ENCODE measurements around the gene PKM.

The PKM gene

GRCh38 chr15:72166716-72167417, 64.1 kb downstream of the PKM start:
- Histone ChIP-seq H3K36me3 (ENCODE audit: control insufficient read depth, insufficient read depth, low read length) (no peaks in the 10 kb centered on the region), H2BK5ac (ENCODE audit: low read length) (no peak overlapping the region), H3K4me2 (ENCODE audit: low read length) (no peak overlapping the region), H3K56ac (ENCODE audit: low read length) (no peak overlapping the region), H3K79me1 (ENCODE audit: low read length) (no peaks in the 10 kb centered on the region), H3K79me2 (ENCODE audit: control insufficient read depth, insufficient read depth, low read length) (no peaks in the 10 kb centered on the region), H3K23ac (ENCODE audit: low read length) (no peak overlapping the region), H4K5ac (ENCODE audit: low read length) (no peak overlapping the region), H2AK5ac (ENCODE audit: low read length) (no peak overlapping the region), H3K9ac (ENCODE audit: low read length) (no peak overlapping the region), H3K4me1 (ENCODE audit: control insufficient read depth, low read depth, low read length) (peaks cover 6% of the 10 kb centered on the region), H3K4me3 (ENCODE audit: low read length) (no peak overlapping the region), H3K27ac (ENCODE audit: low read depth, low read length) (no peak overlapping the region), H3K4ac (ENCODE audit: low read depth, low read length) (no peak overlapping the region), H3K18ac (ENCODE audit: low read length) (no peak overlapping the region), H2BK120ac (ENCODE audit: low read depth, low read length) (no peak overlapping the region), H2BK15ac (replicated peaks; ENCODE audit: low read depth) (no peak overlapping the region), H4K8ac (ENCODE audit: low read depth, low read length) (no peak overlapping the region), H3K27me3 (ENCODE audit: insufficient read depth, low read length, poor library complexity) (no peaks in the 10 kb centered on the region)
- DNase-seq = no peak
- no CpG with 5 or more reads among the region's 5 CpGs for WGBS (ENCODE audit: extremely low coverage, insufficient coverage, low lambda C conversion rate)

GRCh38 chr15:72163719-72164118, 67.3 kb downstream of the PKM start:
- H3K23ac ChIP-seq (ENCODE audit: low read length) = no peak overlapping the region
- H3K79me2 ChIP-seq (ENCODE audit: control insufficient read depth, insufficient read depth, low read length) = no peaks in the 10 kb centered on the region
- no peaks in the 10 kb centered on the region for H3K27me3 ChIP-seq (ENCODE audit: insufficient read depth, low read length, poor library complexity)
- H3K27ac ChIP-seq (ENCODE audit: low read depth, low read length) = no peak overlapping the region
- no peak for DNase-seq
- H2BK5ac ChIP-seq (ENCODE audit: low read length) = no peak overlapping the region
- no peak overlapping the region for H2BK120ac ChIP-seq (ENCODE audit: low read depth, low read length)
- no CpG with 5 or more reads among the region's 4 CpGs for WGBS (ENCODE audit: extremely low coverage, insufficient coverage, low lambda C conversion rate)
- H3K4me1 ChIP-seq (ENCODE audit: control insufficient read depth, low read depth, low read length) = peaks cover 6% of the 10 kb centered on the region
- no peak overlapping the region for H3K4ac ChIP-seq (ENCODE audit: low read depth, low read length)
- H3K4me2 ChIP-seq (ENCODE audit: low read length) = no peak overlapping the region
- no peak overlapping the region for H3K9ac ChIP-seq (ENCODE audit: low read length)
- H3K4me3 ChIP-seq (ENCODE audit: low read length) = no peak overlapping the region
- H3K56ac ChIP-seq (ENCODE audit: low read length) = no peak overlapping the region
- H3K36me3 ChIP-seq (ENCODE audit: control insufficient read depth, insufficient read depth, low read length) = no peaks in the 10 kb centered on the region
- no peaks in the 10 kb centered on the region for H3K79me1 ChIP-seq (ENCODE audit: low read length)
- no peak overlapping the region for H4K5ac ChIP-seq (ENCODE audit: low read length)
- no peak overlapping the region for H4K8ac ChIP-seq (ENCODE audit: low read depth, low read length)
- no peak overlapping the region for H2AK5ac ChIP-seq (ENCODE audit: low read length)
- H2BK15ac ChIP-seq (replicated peaks; ENCODE audit: low read depth) = no peak overlapping the region
- H3K18ac ChIP-seq (ENCODE audit: low read length) = no peak overlapping the region

GRCh38 chr15:72162569-72162968, 68.4 kb downstream of the PKM start:
- no peak overlapping the region for H3K9ac ChIP-seq (ENCODE audit: low read length)
- H3K79me2 ChIP-seq (ENCODE audit: control insufficient read depth, insufficient read depth, low read length) = no peaks in the 10 kb centered on the region
- no peak overlapping the region for H3K18ac ChIP-seq (ENCODE audit: low read length)
- no peak overlapping the region for H3K4ac ChIP-seq (ENCODE audit: low read depth, low read length)
- no CpG with 5 or more reads among the region's 5 CpGs for WGBS (ENCODE audit: extremely low coverage, insufficient coverage, low lambda C conversion rate)
- no peak overlapping the region for H3K27ac ChIP-seq (ENCODE audit: low read depth, low read length)
- H3K56ac ChIP-seq (ENCODE audit: low read length) = no peak overlapping the region
- no peak overlapping the region for H2BK15ac ChIP-seq (replicated peaks; ENCODE audit: low read depth)
- DNase-seq = no peak
- no peak overlapping the region for H3K23ac ChIP-seq (ENCODE audit: low read length)
- no peaks in the 10 kb centered on the region for H3K27me3 ChIP-seq (ENCODE audit: insufficient read depth, low read length, poor library complexity)
- H2BK5ac ChIP-seq (ENCODE audit: low read length) = no peak overlapping the region
- H2BK120ac ChIP-seq (ENCODE audit: low read depth, low read length) = no peak overlapping the region
- no peak overlapping the region for H4K5ac ChIP-seq (ENCODE audit: low read length)
- no peak overlapping the region for H3K4me3 ChIP-seq (ENCODE audit: low read length)
- no peaks in the 10 kb centered on the region for H3K4me1 ChIP-seq (ENCODE audit: control insufficient read depth, low read depth, low read length)
- H2AK5ac ChIP-seq (ENCODE audit: low read length) = no peak overlapping the region
- H3K36me3 ChIP-seq (ENCODE audit: control insufficient read depth, insufficient read depth, low read length) = no peaks in the 10 kb centered on the region
- no peak overlapping the region for H3K4me2 ChIP-seq (ENCODE audit: low read length)
- H3K79me1 ChIP-seq (ENCODE audit: low read length) = no peaks in the 10 kb centered on the region
- no peak overlapping the region for H4K8ac ChIP-seq (ENCODE audit: low read depth, low read length)

- Histone ChIP-seq H3K4me2 (ENCODE audit: low read length) (no peak overlapping the region), H3K4me3 (ENCODE audit: low read length) (no peak overlapping the region), H2BK15ac (replicated peaks; ENCODE audit: low read depth) (no peak overlapping the region), H3K9ac (ENCODE audit: low read length) (no peak overlapping the region), H2AK5ac (ENCODE audit: low read length) (no peak overlapping the region), H4K8ac (ENCODE audit: low read depth, low read length) (no peak overlapping the region), H3K27ac (ENCODE audit: low read depth, low read length) (no peak overlapping the region), H3K79me2 (ENCODE audit: control insufficient read depth, insufficient read depth, low read length) (no peaks in the 10 kb centered on the region), H3K27me3 (ENCODE audit: insufficient read depth, low read length, poor library complexity) (no peaks in the 10 kb centered on the region), H3K23ac (ENCODE audit: low read length) (no peak overlapping the region), H3K79me1 (ENCODE audit: low read length) (no peaks in the 10 kb centered on the region), H3K56ac (ENCODE audit: low read length) (no peak overlapping the region), H3K4me1 (ENCODE audit: control insufficient read depth, low read depth, low read length) (no peaks in the 10 kb centered on the region), H3K18ac (ENCODE audit: low read length) (no peak overlapping the region), H3K36me3 (ENCODE audit: control insufficient read depth, insufficient read depth, low read length) (no peaks in the 10 kb centered on the region), H4K5ac (ENCODE audit: low read length) (no peak overlapping the region), H2BK5ac (ENCODE audit: low read length) (no peak overlapping the region), H3K4ac (ENCODE audit: low read depth, low read length) (no peak overlapping the region), H2BK120ac (ENCODE audit: low read depth, low read length) (no peak overlapping the region)
- no CpG with 5 or more reads among the region's 7 CpGs for WGBS (ENCODE audit: extremely low coverage, insufficient coverage, low lambda C conversion rate)
- DNase-seq = no peak
Measured at GRCh38 chr15:72161361-72162132, 69.4 kb downstream of the PKM start.

GRCh38 chr15:72160696-72161245, 70.2 kb downstream of the PKM start:
- no peak overlapping the region for H4K8ac ChIP-seq (ENCODE audit: low read depth, low read length)
- H3K9ac ChIP-seq (ENCODE audit: low read length) = no peak overlapping the region
- no peak overlapping the region for H3K4me3 ChIP-seq (ENCODE audit: low read length)
- no peak overlapping the region for H3K27ac ChIP-seq (ENCODE audit: low read depth, low read length)
- no peaks in the 10 kb centered on the region for H3K27me3 ChIP-seq (ENCODE audit: insufficient read depth, low read length, poor library complexity)
- no peak overlapping the region for H2BK120ac ChIP-seq (ENCODE audit: low read depth, low read length)
- H3K79me2 ChIP-seq (ENCODE audit: control insufficient read depth, insufficient read depth, low read length) = no peaks in the 10 kb centered on the region
- no peaks in the 10 kb centered on the region for H3K79me1 ChIP-seq (ENCODE audit: low read length)
- no peak overlapping the region for H3K4me2 ChIP-seq (ENCODE audit: low read length)
- H4K5ac ChIP-seq (ENCODE audit: low read length) = no peak overlapping the region
- no peaks in the 10 kb centered on the region for H3K36me3 ChIP-seq (ENCODE audit: control insufficient read depth, insufficient read depth, low read length)
- DNase-seq = no peak
- no peak overlapping the region for H2BK15ac ChIP-seq (replicated peaks; ENCODE audit: low read depth)
- H3K23ac ChIP-seq (ENCODE audit: low read length) = no peak overlapping the region
- no peak overlapping the region for H3K4ac ChIP-seq (ENCODE audit: low read depth, low read length)
- WGBS (ENCODE audit: extremely low coverage, insufficient coverage, low lambda C conversion rate) = no CpG with 5 or more reads among the region's 5 CpGs
- H2AK5ac ChIP-seq (ENCODE audit: low read length) = no peak overlapping the region
- no peak overlapping the region for H3K56ac ChIP-seq (ENCODE audit: low read length)
- no peak overlapping the region for H2BK5ac ChIP-seq (ENCODE audit: low read length)
- no peak overlapping the region for H3K18ac ChIP-seq (ENCODE audit: low read length)
- no peaks in the 10 kb centered on the region for H3K4me1 ChIP-seq (ENCODE audit: control insufficient read depth, low read depth, low read length)
